Dedifferentiated amniotic fluid mesenchymal stem cell (primary cell): Measurements from ENCODE around the gene POLR3B.

Source experiments
- DNase-seq: peaks from one replicate; pipeline ENCODE4 v3.0.0-alpha.2; 2016; ENCODE audit errors: extremely low spot score

The POLR3B gene

DNA sequence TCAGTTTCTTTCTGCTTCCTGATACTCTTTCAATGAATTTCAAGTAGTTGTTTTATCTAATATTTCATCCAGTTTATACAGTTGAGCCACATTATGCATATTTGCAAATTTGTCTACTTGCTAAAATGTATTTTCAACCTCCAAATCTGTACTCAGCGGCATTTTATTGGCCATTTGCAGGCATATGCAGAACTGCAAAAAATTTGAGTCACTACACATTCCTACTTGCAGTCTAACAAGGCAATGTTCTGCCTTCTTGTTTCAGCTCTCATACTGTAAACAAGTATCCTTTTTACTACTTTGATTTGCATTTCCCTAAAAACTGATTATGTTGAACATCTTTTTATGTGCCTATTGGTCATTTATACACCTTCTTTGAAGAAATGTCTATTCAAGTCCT is 55.0 kb downstream of the POLR3B start:
- DNase-seq = no peak

GRCh38 chr12:106415134-106415533 is 57.6 kb downstream of the POLR3B start:
- DNase-seq = no peak

DNA sequence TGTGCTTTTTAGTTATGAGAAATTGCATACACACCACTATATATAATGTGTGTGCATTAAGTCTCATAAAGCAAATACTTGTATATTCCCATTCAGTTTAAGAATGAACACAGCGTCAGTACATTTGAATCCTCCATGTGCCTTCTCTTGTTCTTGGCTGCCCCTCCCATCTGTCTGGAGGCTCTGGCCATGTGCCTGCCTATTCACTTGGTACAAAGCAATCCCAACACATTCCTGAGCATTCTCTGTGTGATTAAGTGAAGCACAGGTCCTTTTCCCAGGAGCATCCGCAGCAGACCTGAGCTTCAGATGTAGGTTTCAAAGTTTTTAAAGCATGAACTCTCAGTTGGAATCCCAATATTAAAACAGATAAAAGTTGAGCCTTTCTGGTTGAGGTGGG is 58.7 kb downstream of the POLR3B start:
- DNase-seq = no peak

DNA sequence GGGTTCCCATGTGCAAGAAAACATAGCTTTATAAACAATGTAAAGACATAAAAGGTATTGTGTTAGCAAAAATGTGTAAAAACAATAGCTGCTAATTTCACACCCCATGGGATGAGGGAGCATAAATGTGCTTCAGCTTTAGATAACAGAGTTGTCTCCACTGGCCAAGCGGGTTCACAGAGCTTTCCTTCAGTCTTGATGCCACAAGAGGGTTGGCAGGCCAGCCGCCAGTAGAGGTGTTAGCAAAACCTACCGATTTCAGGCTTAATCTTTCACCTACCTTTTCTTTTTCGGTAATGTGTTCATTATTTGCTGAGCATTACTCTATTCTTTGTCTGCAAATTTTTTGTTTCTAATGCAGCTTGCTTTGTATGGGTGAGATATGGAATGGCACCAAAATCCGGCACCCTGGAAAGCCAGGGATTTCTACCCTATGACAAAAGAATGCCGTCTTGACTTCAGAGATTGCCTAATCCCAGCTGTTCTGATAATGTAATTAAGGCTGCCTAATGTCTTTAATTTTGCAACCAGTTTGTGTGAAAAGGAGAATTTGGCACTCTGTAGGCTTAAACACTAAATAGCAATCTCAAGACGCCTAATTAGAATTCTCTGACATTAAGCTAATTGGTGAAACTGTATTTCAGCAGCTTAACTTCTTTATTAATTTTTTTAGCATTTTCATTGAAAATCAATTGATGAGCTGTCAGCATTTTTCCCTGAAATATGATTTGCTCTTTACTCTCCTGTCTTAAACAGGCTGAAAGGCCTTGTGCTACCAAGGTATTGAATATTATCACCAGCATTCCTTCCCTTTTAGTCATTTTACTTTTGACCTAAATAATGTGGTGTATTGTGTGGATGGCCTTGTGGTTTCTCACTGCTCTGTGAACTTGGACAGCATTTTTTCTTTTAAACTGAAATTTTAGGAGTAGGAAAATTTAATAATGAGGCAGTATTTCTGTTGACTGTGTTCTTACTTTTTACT is 60.7 kb downstream of the POLR3B start:
- peak; percentile 45 for DNase-seq

GRCh38 chr12:106418970-106419369 is 61.4 kb downstream of the POLR3B start:
- no peak for DNase-seq

DNA sequence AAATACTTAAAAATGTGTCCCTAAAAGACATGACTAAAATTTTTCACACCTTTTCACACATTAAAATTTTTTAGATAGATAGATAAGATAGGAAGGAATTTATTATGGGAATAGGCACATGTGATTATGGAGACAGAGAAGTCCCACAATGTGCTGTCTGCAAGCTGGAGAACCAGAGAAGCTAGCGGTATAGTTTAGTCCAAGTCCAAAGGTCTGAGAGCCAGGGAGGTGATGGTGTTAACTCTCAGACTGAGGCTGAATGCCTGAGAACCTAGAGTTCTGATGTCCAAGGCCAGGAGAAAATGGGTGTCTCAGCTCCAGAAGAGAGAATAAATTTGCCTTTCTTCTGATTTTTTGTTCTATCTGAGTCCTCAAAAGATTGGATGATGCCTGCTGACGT is 65.7 kb downstream of the POLR3B start:
- no peak for DNase-seq

- DNase-seq = no peak
These were observed 67.6 kb downstream of the POLR3B start for GRCh38 chr12:106425061-106425702.

- DNase-seq = no peak
These were observed 70.4 kb downstream of the POLR3B start for GRCh38 chr12:106427917-106428316.

DNA sequence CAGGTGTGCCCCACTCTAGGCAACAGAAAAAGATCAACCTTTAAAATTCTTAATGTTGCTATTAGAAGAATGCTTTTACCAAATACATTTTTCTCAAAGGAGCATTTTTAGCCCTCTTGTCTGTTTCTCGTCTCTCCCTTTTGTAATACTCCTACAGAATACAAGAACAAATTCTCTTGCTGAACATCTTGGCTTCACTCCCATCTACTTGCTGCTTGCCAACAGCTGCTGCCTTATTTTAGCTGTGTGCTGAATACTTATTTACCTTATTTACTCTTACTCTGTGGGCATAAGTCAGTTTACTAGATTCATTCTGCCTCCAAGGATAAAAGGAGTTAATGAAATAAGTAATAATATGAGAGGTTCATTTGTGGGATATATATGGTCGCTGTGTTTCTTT is 70.8 kb downstream of the POLR3B start:
- peak; percentile 51 for DNase-seq

DNA sequence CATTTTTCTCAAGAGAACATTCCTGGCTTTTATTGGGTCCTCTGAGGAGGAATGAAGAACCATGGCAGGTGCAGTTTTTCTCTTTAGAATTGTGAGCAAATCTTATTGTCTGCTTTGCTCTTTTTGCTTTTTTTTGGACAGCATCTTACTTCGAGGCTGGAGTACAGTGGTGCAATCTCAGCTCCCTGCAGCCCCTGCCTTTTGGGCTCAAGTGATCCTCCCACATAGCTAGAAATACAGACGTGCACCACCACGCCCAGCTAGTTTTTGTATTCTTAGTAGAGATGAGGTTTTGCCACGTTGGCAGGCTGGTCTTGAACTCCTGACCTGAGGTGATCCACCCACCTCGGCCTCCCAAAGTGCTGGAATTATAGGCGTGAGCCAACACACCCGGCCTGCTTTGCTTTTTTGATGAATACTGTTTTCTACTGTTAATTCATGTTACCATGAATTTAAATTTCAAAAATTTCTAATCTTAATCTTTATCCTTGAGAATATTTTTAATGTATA is 71.5 kb downstream of the POLR3B start:
- no peak for DNase-seq

- no peak for DNase-seq
These were observed 72.1 kb downstream of the POLR3B start for GRCh38 chr12:106429636-106430035.

DNA sequence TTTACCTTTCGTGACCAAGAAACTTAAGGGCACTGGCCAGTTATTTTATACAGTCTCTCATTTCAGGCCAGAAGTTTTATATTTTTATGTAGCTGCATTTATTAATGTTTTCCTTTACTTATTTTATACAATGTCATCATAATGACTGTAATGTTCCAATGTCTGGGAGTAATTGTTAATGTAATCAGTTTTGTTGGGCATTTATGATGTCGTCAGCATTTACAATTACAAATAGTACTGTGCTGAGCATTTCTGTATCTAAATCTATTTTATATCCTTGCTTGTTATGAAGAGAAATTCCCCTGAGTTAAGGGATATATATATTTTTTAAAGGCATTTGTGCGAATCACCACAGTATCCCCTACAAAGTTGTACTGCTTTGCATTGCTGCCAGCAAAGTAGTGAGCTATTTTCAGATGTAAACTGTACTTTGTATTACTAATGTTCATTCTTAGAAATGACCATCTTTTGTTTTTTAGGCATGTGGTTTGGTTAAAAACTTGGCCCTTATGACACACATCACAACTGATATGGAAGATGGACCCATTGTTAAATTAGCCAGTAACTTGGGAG is 74.4 kb downstream of the POLR3B start:
- no peak for DNase-seq

- no peak for DNase-seq
These were observed 75.5 kb downstream of the POLR3B start for GRCh38 chr12:106433055-106433454.

- DNase-seq = no peak
These were observed 77.0 kb downstream of the POLR3B start for GRCh38 chr12:106434526-106434925.

DNA sequence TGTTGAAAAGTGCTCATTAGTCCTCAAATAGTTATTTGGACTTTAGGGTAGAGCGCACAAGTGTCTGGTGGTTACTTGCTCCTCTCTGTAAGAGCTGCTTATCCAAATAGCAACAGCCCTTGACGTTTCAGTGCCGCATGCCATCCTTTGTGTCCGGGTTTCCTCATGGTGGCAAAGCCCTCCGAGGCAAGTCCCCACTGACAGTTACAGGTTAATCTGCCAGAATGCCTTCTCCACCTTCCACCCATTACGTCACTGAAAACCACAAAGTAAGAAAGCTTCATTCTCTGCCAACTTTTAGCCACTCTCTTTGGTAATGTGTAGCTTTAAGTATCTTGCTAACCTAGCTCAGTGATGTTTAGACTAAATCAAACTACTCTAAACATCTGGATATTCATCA is 78.6 kb downstream of the POLR3B start:
- no peak for DNase-seq

- DNase-seq = no peak
These were observed 85.0 kb downstream of the POLR3B start for GRCh38 chr12:106442575-106442974.

DNA sequence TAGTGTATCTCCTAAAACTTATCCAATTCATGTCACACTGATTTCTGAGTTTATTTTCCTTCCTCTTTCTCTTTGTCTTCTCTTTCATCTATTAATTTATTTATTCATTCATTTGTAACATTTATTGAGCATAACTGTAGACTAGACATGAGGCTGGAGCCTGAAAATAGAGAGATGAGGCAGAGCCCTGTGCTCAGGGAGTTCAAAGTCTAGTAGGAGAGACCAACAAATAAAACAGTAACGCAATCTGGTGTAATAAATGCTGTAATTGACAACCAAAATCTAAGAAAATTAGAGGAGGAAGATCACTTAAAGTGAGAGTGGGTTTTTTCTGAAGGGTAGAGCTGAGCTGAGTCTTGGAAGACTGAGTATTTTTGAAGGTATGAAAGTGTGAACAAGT is 87.5 kb downstream of the POLR3B start:
- no peak for DNase-seq

DNA sequence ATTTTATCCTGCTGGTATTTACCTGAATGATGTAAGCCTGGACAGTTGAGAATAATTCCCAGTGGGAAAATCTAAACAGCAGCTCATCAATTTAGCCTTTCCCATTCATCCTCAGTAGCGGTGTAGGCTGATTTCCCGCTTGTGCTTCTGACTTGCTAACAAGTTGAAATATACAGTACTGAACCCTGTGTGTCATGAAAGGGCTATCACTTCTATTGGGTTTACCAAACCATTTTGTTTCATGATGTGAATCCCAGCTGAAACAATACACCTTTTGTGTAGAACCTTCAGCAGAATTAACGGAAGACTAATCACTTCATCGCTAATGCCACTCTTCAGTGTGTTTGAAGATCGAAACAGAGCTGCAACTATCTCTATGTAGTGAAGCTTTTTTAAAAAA is 88.4 kb downstream of the POLR3B start:
- no peak for DNase-seq

DNA sequence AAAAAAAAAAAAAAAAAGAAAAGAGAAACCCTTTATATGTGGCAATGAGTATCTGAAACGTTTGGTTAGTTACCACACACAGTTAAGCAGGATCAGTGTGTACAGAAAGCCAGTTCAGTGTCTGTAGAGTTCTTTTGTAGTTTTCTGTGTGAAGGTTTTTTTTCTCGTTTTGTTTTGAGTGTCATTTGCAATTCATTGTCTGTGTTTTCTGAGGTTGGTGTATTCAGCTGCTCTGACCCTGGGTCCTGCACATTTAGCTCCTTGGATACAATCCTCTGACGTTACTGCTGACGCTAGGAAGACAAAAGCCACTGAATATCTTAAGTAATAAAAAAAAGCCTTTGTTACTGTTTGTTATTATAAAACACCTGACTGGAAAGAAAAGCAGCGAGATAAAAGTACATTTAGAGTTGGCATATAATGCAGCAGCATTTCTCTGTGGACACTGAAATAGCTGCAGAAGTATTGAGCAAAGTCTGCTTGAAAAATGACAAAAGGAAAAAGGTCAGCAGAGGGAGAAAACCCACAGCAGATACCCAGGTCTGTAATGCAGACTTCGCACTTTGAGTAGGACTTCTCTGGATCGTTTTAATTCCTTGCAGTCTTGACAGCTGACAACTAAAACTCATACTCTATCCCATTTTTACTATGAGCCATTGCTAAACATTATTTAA is 89.0 kb downstream of the POLR3B start:
- DNase-seq = no peak

DNA sequence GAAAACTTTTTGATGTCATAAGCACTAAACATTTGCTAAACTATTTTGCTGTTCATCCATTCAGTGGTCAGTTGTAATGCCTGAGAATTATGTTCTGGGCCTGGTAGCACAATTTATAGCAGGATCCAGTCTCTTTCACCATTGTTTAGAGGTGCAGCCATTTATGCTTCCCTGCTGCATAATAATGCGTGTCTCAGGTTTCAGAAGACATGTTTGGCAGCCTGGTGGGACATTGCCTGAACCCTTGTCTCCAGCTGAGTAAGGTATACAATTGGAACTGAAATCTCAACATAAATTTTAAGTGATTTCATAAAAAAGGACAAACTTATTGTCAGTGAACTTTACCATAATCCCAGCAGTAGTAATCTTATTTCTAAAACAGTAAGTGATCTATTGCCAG is 94.8 kb downstream of the POLR3B start:
- no peak for DNase-seq

GRCh38 chr12:106455111-106455510 is 97.6 kb downstream of the POLR3B start:
- DNase-seq = no peak

DNA sequence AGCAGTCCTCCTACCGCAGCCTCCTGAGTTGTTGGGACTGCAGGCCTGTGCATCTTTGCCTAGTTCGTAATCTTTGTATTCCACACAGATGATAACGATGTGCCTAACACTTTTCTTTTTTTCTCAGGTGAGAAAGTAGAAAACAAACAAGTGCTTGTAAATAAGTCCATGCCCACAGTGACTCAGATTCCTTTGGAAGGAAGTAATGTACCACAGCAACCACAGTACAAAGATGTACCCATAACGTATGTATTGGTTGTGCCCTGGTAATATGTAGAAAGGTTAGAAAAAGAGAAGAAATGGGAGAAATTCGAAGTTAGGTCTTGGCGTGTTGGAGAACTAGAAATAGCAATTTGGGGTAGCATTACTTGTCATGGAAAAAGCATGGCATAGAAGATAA is 101.6 kb downstream of the POLR3B start:
- no peak for DNase-seq
